Type B pancreatic cell (in vitro differentiated cells): ENCODE data around the gene IAPP. TPM values are rescaled to one million over a fixed set of nuclear protein-coding genes. Genes with fewer than 3 reads are reported as not detected.

ENCODE experiments used
- DNase-seq: peaks from one replicate; pipeline ENCODE4 v3.0.0; 2021; ENCODE audit warnings: mixed read lengths; ENCODE audit not compliant: unreplicated experiment; ENCODE audit errors: extremely low spot score
- H3K27ac Mint-ChIP-seq: 2 replicates; pipeline ENCODE4 v1.8.0; 2021; ENCODE audit warnings: mild to moderate bottlenecking, mixed read lengths
- H3K27me3 Mint-ChIP-seq: 2 replicates; pipeline ENCODE4 v1.8.0; 2021; ENCODE audit warnings: mixed read lengths
- H3K36me3 Mint-ChIP-seq: 2 replicates; pipeline ENCODE4 v1.8.0; 2021; ENCODE audit warnings: mixed read lengths
- H3K4me1 Mint-ChIP-seq: one replicate; pipeline ENCODE4 v1.8.0; 2021; ENCODE audit warnings: mixed read lengths; ENCODE audit not compliant: unreplicated experiment
- H3K4me3 Mint-ChIP-seq: 2 replicates; pipeline ENCODE4 v1.8.0; 2021; ENCODE audit warnings: mild to moderate bottlenecking, mixed read lengths
- H3K9me3 Mint-ChIP-seq: 2 replicates; pipeline ENCODE4 v1.8.0; 2021; ENCODE audit warnings: mixed read lengths
- CTCF ChIP-seq: fragments of 200-600 bp; sonication (generic); conservative IDR thresholded peaks from 2 replicates; pipeline ENCODE4 v1.5.0; 2021; ENCODE audit warnings: antibody characterized with exemption, mild to moderate bottlenecking
- total RNA-seq: library from RNA; stranded (reverse); gene quantifications from 2 replicates; pipeline ENCODE4 v1.2.1, GENCODE V29; 2021; ENCODE audit warnings: low replicate concordance

Gene IAPP
- total RNA-seq, 1 donor from 2014 or later: 10.4 TPM

- no peak for TF ChIP-seq CTCF
- Mint-ChIP-seq H3K4me1 (no peaks in the 10 kb centered on the region), H3K27ac (no peak overlapping the region), H3K36me3 (no peaks in the 10 kb centered on the region), H3K9me3 (no peaks in the 10 kb centered on the region), H3K27me3 (no peaks in the 10 kb centered on the region), H3K4me3 (no peak overlapping the region)
- no peak for DNase-seq
These were observed 32.3 kb upstream of the IAPP start for GRCh38 chr12:21340403-21340802.

GRCh38 chr12:21341769-21342168, 30.9 kb upstream of the IAPP start:
- Mint-ChIP-seq H3K36me3 (no peaks in the 10 kb centered on the region), H3K27ac (no peak overlapping the region), H3K4me1 (no peaks in the 10 kb centered on the region), H3K27me3 (no peaks in the 10 kb centered on the region), H3K4me3 (no peak overlapping the region), H3K9me3 (no peaks in the 10 kb centered on the region)
- DNase-seq: no peak
- no peak for TF ChIP-seq CTCF

- Mint-ChIP-seq H3K27me3 (no peaks in the 10 kb centered on the region), H3K27ac (no peak overlapping the region), H3K4me1 (no peaks in the 10 kb centered on the region), H3K9me3 (no peaks in the 10 kb centered on the region), H3K4me3 (no peak overlapping the region), H3K36me3 (no peaks in the 10 kb centered on the region)
- no peak for TF ChIP-seq CTCF
- DNase-seq: no peak
These were observed 29.1 kb upstream of the IAPP start for GRCh38 chr12:21343636-21344035.

DNA sequence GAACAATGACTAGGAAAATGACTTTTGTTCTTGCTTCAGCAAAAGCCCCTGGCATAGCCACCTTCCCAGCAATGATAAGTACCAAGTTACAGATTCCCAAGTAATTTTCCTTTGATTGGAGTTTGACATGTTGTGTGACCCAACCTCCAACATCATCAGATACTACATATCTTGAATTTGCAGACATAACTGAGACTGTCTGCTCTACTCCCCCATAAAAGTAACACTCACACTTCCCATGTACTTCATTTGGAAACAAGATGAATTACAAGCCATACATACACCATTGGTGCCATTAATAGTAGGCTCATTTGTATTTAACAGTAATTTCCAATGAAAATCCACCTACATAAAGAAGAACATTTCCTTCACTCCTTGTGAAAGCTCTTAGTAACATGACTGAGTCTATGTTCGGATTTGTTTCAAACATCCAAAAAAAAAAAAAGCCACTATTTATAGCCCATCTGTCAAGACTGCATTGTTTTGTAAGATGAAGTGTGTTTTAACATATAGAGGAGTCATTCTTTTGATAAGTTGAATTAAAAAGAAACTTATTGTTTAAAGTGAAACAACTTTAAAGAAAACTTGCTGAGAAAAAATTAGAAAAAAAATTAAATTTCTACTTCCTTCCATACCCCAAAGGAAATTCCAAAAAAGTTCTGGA, 26.0 kb upstream of the IAPP start:
- H3K4me3 Mint-ChIP-seq: no peak overlapping the region

DNA sequence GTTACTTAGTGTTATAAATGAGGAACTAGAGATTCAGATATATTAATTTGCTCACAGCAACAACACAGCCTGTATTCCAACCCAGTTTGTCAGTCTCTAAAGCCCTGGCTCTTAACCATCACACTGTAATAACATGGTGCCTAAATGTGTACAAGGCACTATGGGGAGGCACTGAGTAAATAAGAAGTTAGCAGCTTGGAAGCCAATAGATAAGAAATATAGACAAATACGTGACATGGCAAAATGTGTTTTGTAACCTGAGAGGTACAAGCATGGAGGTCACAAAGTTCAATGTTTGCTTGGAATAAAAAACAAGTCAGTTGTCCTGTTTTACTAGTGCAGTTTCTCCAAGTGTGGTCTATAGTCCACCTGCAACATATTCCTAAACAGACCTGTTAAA, 21.7 kb upstream of the IAPP start:
- Mint-ChIP-seq H3K4me3 (no peak overlapping the region), H3K27ac (no peak overlapping the region)

More for the DNA sequence above, 26.0 kb upstream of the IAPP start:
- no peaks in the 10 kb centered on the region for H3K36me3 Mint-ChIP-seq
- DNase-seq: no peak
- H3K27me3 Mint-ChIP-seq: no peaks in the 10 kb centered on the region
- H3K4me1 Mint-ChIP-seq: no peaks in the 10 kb centered on the region
- TF ChIP-seq CTCF: no peak
- no peaks in the 10 kb centered on the region for H3K9me3 Mint-ChIP-seq
- no peak overlapping the region for H3K27ac Mint-ChIP-seq

More for the DNA sequence above, 21.7 kb upstream of the IAPP start:
- no peaks in the 10 kb centered on the region for H3K9me3 Mint-ChIP-seq
- no peaks in the 10 kb centered on the region for H3K4me1 Mint-ChIP-seq
- H3K27me3 Mint-ChIP-seq: no peaks in the 10 kb centered on the region
- no peak for DNase-seq
- no peak for TF ChIP-seq CTCF
- no peaks in the 10 kb centered on the region for H3K36me3 Mint-ChIP-seq
